ENCODE measurements around the gene DKK1. TPM values are rescaled to one million over a fixed set of nuclear protein-coding genes. Genes with fewer than 3 reads are reported as not detected.

The DKK1 gene
- total and polyA plus RNA-seq, 2 of the 4 experiments (the other 2 are of a cell fraction): 97.6 to 116 TPM

- peak overlapping the region; percentile 90 for H3K27ac ChIP-seq (ENCODE audit: insufficient read depth, low read length)
- peak overlapping the region; percentile 83; the same call in 2 of the 3 replicates for H2BK15ac ChIP-seq (ENCODE audit: low read depth, low read length)
- no peaks in the 10 kb centered on the region for H3K9me3 ChIP-seq (ENCODE audit: control insufficient read depth, insufficient read depth, low read length)
- no peaks in the 10 kb centered on the region for H4K20me1 ChIP-seq (ENCODE audit: insufficient read depth, low read length)
- dilution Hi-C loops (cut with HindIII; ENCODE audit: low sequenced_read_pairs, unreplicated experiment) (no loop called here), intact Hi-C loops (cut with micrococcal nuclease) (loop anchor here (5.0 kb wide), 1 partner anchor 126 kb away; no protein-coding TSS in a partner anchor), in situ Hi-C loops (cut with MboI; ENCODE audit: low sequenced_read_pairs) (no loop called here)
- H3K9me1 ChIP-seq (ENCODE audit: insufficient read depth, low read length): peaks cover 5% of the 10 kb centered on the region; the same call in 1 of the 2 replicates
- DNase-seq (peak; percentile 56), ATAC-seq (ENCODE audit: low read depth) (no peak)
- H3K14ac ChIP-seq (replicated peaks; ENCODE audit: low read depth, low read length): peak overlapping the region; percentile 96
- peak overlapping the region; percentile 97 for H2BK20ac ChIP-seq (ENCODE audit: low read depth, low read length)
- WGBS, 2 experiments (ENCODE audit: extremely low coverage in 2 of 2, insufficient read length in 1 of 2): no CpG with 5 or more reads among the region's 1 CpG
- H3K4ac ChIP-seq (ENCODE audit: low read depth, low read length): peak overlapping the region; percentile 98
- no peaks in the 10 kb centered on the region for H3K27me3 ChIP-seq (ENCODE audit: control insufficient read depth, insufficient read depth, low read length)
- TF ChIP-seq POLR2A (IDR thresholded peaks at IDR 0.05; ENCODE audit: low read depth, low read length) (no peak), BHLHE40 (IDR thresholded peaks at IDR 0.05; ENCODE audit: low read depth, low read length) (no peak), MXI1 (IDR thresholded peaks at IDR 0.05; ENCODE audit: borderline replicate concordance, low read depth, low read length) (no peak), RCOR1 (IDR thresholded peaks at IDR 0.05; ENCODE audit: insufficient replicate concordance, low read length) (no peak), CHD1 (IDR thresholded peaks at IDR 0.05; ENCODE audit: low read depth, low read length) (no peak), RAD21 (IDR thresholded peaks at IDR 0.05; ENCODE audit: low read length) (no peak), FOS (IDR thresholded peaks at IDR 0.05; ENCODE audit: low read depth, low read length) (no peak), MAZ (IDR thresholded peaks at IDR 0.05; ENCODE audit: borderline replicate concordance, low read depth, low read length) (no peak), USF2 (IDR thresholded peaks at IDR 0.05; ENCODE audit: low read depth, low read length) (no peak), CTCF (conservative IDR thresholded peaks at IDR 0.05; ENCODE audit: low read depth, low read length) (no peak), NFE2L2 (IDR thresholded peaks at IDR 0.05; ENCODE audit: low read depth, low read length) (no peak), RFX5 (IDR thresholded peaks at IDR 0.05; ENCODE audit: low read depth, low read length) (no peak), SMC3 (IDR thresholded peaks at IDR 0.05; ENCODE audit: low read depth, low read length) (no peak), CEBPB (IDR thresholded peaks at IDR 0.05; ENCODE audit: low read depth, low read length) (no peak), MAFK (IDR thresholded peaks at IDR 0.05; ENCODE audit: low read depth, low read length) (no peak)
- H4K5ac ChIP-seq (ENCODE audit: low read depth, low read length): peak overlapping the region; percentile 97
- H3K23ac ChIP-seq (ENCODE audit: low read depth, low read length): peak overlapping the region; percentile 97
- H3K9ac ChIP-seq (ENCODE audit: low read depth, low read length): peak overlapping the region; percentile 83; the same call in 1 of the 2 replicates
- H2BK5ac ChIP-seq (ENCODE audit: low read depth, low read length, poor library complexity, severe bottlenecking): peak overlapping the region; percentile 99
- H2AK9ac ChIP-seq (replicated peaks; ENCODE audit: low read depth, low read length, poor library complexity): no peak overlapping the region
- H4K8ac ChIP-seq (ENCODE audit: low read depth in 2 of 2, low read length in 2 of 2): peak overlapping the region; percentile 77 to 96
- peaks cover 6% of the 10 kb centered on the region; the same call in 1 of the 2 replicates for H3K36me3 ChIP-seq (ENCODE audit: control insufficient read depth, insufficient read depth, low read length)
- ChIA-PET POLR2A (ENCODE audit: unreplicated experiment) (no interaction called here), CTCF (interaction anchor here (0.6 to 0.8 kb wide), 2 partner anchors 113 to 168 kb away, joined by 3 read pairs; no protein-coding TSS in a partner anchor)
- H4K91ac ChIP-seq (ENCODE audit: insufficient read depth, low read depth, low read length): peak overlapping the region; percentile 96
- no TSS peak for BruUV-seq (replicated peaks)
- H2AK5ac ChIP-seq (ENCODE audit: low read depth, low read length): peak overlapping the region; percentile 59; the same call in 1 of the 2 replicates
- peak overlapping the region; percentile 97; the same call in 1 of the 2 replicates for H3K18ac ChIP-seq (ENCODE audit: low read depth, low read length)
- H3K4me1 ChIP-seq (ENCODE audit: control insufficient read depth, insufficient read depth, low read length): peaks cover 5% of the 10 kb centered on the region; the same call in 1 of the 2 replicates
- no peak overlapping the region for H2AFZ ChIP-seq (replicated peaks; ENCODE audit: low read length, poor library complexity)
- H3K56ac ChIP-seq (ENCODE audit: extremely low read depth, insufficient read depth, low read length): peak overlapping the region; percentile 91
- H2BK120ac ChIP-seq (ENCODE audit: low read depth, low read length): peak overlapping the region; percentile 97
- H3K79me1 ChIP-seq (ENCODE audit: low read depth in 1 of 2, low read length in 2 of 2): peaks cover 0 to 38% of the 10 kb centered on the region in 2 experiments; a peak in 2 of 4 replicates
- H3K4me3 ChIP-seq (ENCODE audit: insufficient read depth, low read depth, low read length): peak overlapping the region; percentile 81; the same call in 1 of the 2 replicates
- peak overlapping the region; percentile 84 for H3K4me2 ChIP-seq (ENCODE audit: low read depth, low read length)
Observed at GRCh38 chr10:52316001-52316400, 1.9 kb downstream of the DKK1 start.

Data from IMR-90 (cell line).